Measurements from ENCODE around the gene SPTBN1.

Gene SPTBN1

DNA sequence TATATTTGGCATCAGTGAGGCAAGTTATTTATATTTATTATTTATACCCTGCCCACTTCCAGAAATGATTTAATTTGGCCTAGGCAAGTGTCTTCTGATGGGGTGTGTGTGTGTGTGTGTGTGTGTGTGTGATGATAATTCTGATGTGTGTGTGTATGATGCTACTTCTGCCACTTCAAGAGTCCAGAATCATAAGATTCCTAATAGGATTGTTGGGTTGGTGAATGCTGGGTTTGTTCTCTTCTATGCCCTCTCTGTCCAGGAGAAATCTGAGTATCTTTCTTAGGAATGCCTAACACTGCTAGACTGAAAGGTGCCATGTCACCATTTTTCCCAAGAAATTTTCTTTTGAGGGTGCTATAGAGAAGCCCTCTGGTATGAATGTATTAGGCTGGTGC, 122.5 kb downstream of the SPTBN1 start:
- DNase-seq = no peak

DNA sequence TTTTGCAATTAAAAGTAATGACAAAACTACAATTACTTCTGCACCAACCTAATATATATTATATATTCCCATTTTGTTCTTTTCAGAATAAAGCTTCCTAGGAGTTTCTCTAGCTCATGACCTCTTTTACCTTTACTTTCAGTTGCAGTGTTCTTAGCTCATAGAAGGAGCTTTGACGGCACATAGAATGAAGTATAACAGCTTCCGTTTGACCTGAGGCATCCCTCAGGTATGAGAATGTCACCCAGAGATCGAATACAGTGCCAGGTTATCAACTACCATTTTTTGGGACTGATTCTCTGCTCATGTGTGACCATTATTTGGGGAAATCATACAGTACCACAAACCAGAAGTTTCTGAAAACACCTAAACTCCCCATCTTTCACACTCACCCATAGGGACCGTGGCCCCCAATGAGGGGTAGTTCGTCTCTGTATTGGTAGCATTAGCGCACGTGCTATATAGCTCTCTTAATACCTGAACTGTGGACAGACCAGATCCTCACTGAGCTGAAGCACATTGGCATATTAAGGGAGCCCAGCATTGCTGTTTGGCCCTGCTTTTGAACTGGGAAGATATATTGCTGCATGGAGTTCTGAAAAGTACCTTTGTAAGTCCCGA, 123.0 kb downstream of the SPTBN1 start:
- DNase-seq = no peak

GRCh38 chr2:54579682-54580620, 123.8 kb downstream of the SPTBN1 start:
- no peak for DNase-seq

- no peak for DNase-seq
These were observed 125.4 kb downstream of the SPTBN1 start for GRCh38 chr2:54581326-54582039.

DNA sequence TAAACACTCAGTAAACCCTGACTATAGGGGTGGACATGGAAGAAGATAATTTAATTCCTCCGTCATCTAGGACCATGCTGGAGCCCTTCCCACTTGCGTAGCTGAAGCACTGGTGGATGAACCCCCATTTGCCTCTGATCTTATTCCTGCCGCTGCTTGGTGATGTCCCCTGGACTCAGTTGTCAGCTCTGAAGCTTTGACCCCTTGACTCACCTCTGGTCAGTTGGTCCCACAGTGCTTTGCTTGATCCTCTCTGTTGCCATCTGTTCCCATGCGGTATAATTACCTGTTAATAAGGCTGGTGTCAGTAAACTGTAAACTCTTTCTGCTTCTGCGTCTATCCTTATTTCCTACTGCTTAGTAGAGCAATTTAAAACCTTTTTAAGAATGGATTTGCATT, 126.9 kb downstream of the SPTBN1 start:
- DNase-seq = no peak

- no peak for DNase-seq
These were observed 128.5 kb downstream of the SPTBN1 start for GRCh38 chr2:54584598-54584997.

- no peak for DNase-seq
These were observed 129.1 kb downstream of the SPTBN1 start for GRCh38 chr2:54585136-54585733.

- no peak for DNase-seq
These were observed 129.9 kb downstream of the SPTBN1 start for GRCh38 chr2:54586062-54586461.

DNA sequence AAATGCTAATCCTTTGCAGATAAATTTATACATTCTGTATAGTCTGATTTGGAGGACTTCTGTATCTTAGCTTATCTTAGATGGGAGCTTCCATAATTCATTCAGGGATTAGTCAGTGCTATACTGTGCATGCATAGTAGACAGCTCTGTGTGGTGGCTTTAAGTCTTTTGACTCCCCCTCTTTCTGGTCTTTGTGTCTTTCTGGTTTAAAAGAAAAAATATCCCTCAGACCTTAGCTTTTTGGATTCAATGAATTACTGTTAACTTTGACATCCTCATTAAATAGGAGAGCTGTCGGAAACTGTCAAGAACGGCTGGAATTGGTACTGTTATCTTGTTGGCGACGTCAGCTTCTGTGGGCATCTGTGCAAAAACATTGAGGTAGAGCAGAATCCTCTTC, 130.4 kb downstream of the SPTBN1 start:
- no peak for DNase-seq

- no peak for DNase-seq
These were observed 131.3 kb downstream of the SPTBN1 start for GRCh38 chr2:54587171-54588016.

GRCh38 chr2:54588244-54588899, 132.2 kb downstream of the SPTBN1 start:
- DNase-seq = no peak

DNA sequence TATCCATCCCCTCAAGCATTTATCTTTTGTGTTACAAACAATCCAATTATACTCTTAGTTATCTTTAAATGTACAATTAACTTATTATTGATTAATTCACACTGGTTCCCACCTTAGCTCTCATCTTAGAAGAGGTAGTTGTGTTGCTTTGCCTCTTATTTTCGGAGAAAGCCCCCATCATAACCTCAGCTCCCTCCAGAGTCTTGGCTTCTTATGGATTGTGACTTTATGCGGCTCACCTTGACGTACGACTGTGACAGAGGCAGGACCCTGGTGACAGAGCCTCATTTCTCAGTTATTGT, 132.9 kb downstream of the SPTBN1 start:
- DNase-seq = no peak

DNA sequence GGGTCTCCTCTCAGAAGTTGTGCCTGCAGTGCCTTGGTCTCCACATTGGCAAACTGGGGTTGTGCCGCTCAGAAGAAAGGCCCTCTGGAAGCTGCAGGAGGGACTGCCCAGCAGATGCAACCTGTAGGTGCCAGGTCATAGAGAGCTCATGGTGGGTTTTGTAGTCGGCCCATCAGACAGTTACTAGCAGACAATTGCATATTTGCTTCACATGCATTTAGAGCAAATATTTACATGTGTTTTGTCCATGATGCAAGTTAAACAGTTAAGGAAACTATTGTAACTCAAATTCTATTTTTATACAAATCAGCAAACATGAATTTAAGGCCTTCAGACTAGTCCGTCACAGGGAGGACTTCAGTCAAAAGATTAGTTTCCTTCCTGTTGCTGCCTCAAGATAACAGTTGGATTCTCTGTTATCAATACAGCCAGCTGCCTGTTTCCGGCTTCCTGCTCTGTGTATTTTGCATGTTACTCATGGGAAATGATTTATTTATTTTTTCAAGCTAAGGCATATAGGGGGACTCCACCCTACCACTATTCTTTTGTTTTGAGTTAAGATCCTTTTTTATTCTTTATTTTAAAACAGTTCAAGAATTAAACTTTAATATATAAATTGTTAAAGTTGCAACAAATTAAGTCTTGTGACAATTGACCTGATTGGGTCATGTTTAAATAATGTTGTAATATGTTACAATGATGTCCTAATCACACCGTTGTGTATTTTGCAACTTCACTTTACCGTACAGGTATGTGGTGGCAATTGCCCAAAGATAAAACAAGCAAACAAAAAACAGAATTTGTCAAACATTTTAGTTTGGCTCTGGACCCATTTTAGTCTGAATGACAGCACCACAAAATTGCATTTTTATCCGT, 133.5 kb downstream of the SPTBN1 start:
- no peak for DNase-seq

- DNase-seq = no peak
These were observed 134.3 kb downstream of the SPTBN1 start for GRCh38 chr2:54590216-54591120.

DNA sequence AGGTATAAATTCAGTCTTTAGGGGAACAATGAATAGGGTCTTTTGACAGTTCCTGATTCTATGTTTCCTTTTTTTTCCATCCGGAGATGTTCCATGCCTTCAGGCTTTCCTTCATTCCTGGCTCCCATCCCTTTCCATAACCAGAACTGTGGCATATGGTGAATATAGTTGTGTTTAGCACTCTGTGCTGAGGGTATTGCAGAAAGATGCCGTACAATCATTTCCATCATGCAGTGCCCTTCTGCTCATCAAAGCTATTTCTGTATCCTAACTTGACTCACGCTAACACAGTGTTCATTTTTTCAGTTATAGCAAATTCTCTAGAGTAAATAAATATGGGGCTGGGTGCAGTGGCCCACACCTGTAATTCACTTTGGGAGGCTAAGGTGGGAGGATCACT, 135.4 kb downstream of the SPTBN1 start:
- DNase-seq = no peak

DNA sequence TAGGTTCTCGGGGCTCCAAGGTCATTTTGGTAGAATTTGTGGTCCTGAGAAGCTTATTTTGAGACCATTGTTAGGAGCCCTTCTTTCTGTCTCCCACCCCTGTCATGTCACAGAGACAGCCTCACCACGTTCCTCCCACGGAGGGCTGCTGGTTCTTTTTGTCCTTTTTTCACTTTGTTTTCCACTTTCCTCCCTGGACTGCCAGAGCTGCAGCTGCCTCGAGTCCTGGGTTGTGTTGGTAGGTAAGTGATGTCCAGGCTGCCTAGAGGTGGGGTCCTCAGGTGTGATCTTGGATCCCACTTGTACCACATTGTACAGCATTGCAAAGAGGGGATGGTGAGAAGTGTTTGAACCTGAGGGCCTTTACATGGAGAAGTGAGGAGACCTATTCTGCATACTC, 137.1 kb downstream of the SPTBN1 start:
- no peak for DNase-seq

- no peak for DNase-seq
These were observed 137.9 kb downstream of the SPTBN1 start for GRCh38 chr2:54594048-54594447.

DNA sequence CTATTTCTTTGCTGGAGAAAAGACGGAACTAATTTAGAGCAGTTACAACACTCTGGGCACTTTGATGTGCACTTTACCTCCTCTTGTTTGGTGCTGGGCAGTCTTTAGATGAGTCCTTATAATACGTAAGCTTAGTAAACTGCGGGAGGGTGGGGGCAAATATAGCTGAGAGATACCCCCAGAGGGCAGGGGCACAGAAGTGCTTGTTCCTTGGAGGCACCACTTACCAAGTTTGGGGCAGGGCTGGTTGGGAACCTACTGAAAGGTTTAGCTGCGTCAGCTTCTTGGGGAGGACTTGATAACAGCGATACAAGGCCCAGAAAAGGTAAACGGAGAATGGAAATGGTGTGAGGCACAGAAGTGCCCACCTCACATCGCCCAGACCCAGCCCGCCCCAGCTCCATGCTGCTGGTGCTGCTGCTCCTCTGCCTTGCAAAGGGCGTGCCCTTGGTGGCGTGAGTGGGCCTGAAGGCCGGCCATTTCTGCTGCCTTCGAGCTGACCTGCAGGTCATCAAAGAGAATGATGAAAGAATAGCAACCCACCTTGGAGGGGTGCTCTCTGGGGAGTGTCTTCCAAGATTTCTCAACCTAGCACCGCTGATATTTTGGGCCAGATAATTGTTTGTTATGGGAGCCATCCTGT, 139.2 kb downstream of the SPTBN1 start:
- no peak for DNase-seq

Data from NCI-H774 (cell line).